ENCODE results near the gene ARHGAP40. TPM values are rescaled to one million over a fixed set of nuclear protein-coding genes. Genes with fewer than 3 reads are reported as not detected.

Gene ARHGAP40
- total and polyA plus RNA-seq, 2 experiments from 2014 or later, result not detected

- Histone ChIP-seq H3K9me3 (ENCODE audit: low read depth) (no peaks in the 10 kb centered on the region), H3K36me3 (peaks cover 49% of the 10 kb centered on the region), H3K4me1 (ENCODE audit: low read depth) (no peaks in the 10 kb centered on the region), H3K27me3 (no peaks in the 10 kb centered on the region), H3K27ac (no peak overlapping the region), H3K4me3 (no peak overlapping the region)
- no peak for DNase-seq (ENCODE audit: low read depth in 1 of 2, low spot score in 1 of 2)
- no peak for TF ChIP-seq CTCF (IDR thresholded peaks at IDR 0.05; ENCODE audit: low read depth, low read length)
Observed at GRCh38 chr20:38559764-38560163, 41.8 kb upstream of the ARHGAP40 start.

GRCh38 chr20:38563802-38564431 lies 37.7 kb upstream of the ARHGAP40 start:
- H3K36me3 ChIP-seq, result peaks cover 26% of the 10 kb centered on the region
- DNase-seq (ENCODE audit: low read depth in 1 of 2, low spot score in 1 of 2), result no peak
- H3K9me3 ChIP-seq (ENCODE audit: low read depth), result no peaks in the 10 kb centered on the region
- H3K27me3 ChIP-seq, result no peaks in the 10 kb centered on the region
- H3K4me3 ChIP-seq, result no peak overlapping the region
- TF ChIP-seq CTCF (IDR thresholded peaks at IDR 0.05; ENCODE audit: low read depth, low read length), result no peak
- peaks cover 7% of the 10 kb centered on the region for H3K4me1 ChIP-seq (ENCODE audit: low read depth)
- H3K27ac ChIP-seq, result no peak overlapping the region

DNA sequence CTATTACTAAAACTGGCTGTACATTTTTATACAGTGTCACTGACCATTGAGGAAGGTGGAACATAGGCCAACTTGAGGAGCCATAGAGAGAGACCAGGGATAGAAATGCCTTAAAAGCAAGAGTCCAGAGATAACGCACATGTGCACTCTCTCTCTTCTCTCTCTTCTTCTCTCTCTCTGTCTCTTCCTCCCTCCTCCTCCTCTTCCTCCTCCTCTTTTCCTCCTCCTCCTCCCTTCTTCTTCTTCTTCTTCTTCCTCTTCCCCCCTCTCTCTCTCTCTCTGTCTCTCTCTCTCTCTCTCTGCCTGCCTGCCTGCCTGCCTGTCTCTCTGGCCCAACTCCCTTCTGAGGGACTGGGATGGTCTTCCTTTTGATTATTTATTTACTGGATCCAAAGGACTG lies 36.9 kb upstream of the ARHGAP40 start:
- H3K36me3 ChIP-seq, result peaks cover 24% of the 10 kb centered on the region
- no peak for TF ChIP-seq CTCF (IDR thresholded peaks at IDR 0.05; ENCODE audit: low read depth, low read length)

DNA sequence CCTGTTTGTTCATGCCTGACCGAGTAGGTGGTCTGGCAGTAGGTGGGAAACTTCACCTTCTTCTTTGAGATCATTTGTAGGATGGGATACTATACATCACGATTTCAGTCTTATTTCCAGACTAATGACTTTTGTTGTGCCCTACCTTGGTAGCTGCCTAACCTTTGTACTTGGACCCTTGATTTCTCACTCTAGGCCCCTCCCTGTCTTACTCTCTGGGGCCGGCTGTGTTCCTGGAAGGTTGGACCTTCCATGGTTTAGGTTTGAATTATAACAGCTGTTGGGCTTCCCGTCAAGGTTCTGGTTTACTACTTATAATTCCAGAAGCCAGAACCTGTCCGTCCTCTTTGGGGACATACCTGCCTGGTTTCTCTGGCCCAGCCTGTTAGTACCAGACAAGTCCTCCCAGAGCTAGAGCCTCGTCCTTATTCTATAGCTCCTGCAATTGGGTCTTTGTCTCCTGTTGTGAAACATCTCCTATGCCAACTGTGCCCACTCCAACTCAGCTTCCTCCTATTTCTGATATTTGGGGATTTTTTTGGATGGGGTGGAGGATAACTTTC lies 35.5 kb upstream of the ARHGAP40 start:
- Histone ChIP-seq H3K27me3 (no peaks in the 10 kb centered on the region), H3K27ac (no peak overlapping the region), H3K36me3 (peaks cover 26% of the 10 kb centered on the region), H3K4me1 (ENCODE audit: low read depth) (peaks cover 7% of the 10 kb centered on the region), H3K4me3 (no peak overlapping the region), H3K9me3 (ENCODE audit: low read depth) (no peaks in the 10 kb centered on the region)
- no peak for DNase-seq (ENCODE audit: low read depth in 1 of 2, low spot score in 1 of 2)
- TF ChIP-seq CTCF (IDR thresholded peaks at IDR 0.05; ENCODE audit: low read depth, low read length), result no peak

More for the DNA sequence above, 36.9 kb upstream of the ARHGAP40 start:
- no peak for DNase-seq (ENCODE audit: low read depth in 1 of 2, low spot score in 1 of 2)
- Histone ChIP-seq H3K4me1 (ENCODE audit: low read depth) (peaks cover 7% of the 10 kb centered on the region), H3K4me3 (no peak overlapping the region), H3K27me3 (no peaks in the 10 kb centered on the region), H3K27ac (no peak overlapping the region), H3K9me3 (ENCODE audit: low read depth) (no peaks in the 10 kb centered on the region)

DNA sequence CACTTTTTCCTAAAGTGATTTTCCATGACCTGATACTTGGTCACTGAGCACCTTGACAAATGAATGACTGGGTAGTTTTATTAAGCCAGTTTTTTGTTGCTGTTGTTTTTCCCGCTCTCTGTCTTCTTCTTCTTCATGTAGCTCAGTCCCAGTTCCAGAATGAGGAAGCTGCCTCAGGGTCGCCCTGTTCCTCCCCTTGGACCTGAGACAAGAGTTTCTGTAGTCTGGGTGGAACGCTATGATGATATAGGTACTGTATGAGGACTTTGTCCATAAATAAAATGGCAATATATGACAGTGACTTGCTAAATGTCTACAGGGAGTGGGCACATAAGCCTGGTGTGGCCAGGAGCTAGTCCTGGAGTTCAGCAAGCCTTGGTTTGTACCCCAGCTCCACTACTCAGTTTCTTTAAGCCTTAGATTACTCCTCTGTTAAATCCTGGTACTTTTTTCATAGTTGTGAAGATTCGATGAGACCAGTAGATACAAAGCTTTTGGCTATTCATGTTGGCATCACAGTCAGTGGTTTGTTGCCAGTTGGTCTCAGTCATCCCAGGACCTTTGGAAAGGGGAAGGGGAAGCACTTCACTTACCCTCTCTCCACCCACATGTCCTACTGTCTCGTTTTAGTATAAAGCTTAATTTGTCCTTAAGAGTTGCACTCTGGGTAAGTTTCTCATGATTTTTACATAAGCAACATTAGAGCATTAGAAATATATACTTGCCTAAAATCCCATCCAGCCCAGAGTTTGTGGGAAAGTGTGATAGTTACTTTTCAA lies 31.7 kb upstream of the ARHGAP40 start:
- no peaks in the 10 kb centered on the region for H3K27me3 ChIP-seq
- no peak for TF ChIP-seq CTCF (IDR thresholded peaks at IDR 0.05; ENCODE audit: low read depth, low read length)
- H3K9me3 ChIP-seq (ENCODE audit: low read depth), result no peaks in the 10 kb centered on the region
- peaks cover 36% of the 10 kb centered on the region for H3K36me3 ChIP-seq
- no peak overlapping the region for H3K27ac ChIP-seq
- no peak overlapping the region for H3K4me3 ChIP-seq
- H3K4me1 ChIP-seq (ENCODE audit: low read depth), result peaks cover 7% of the 10 kb centered on the region
- DNase-seq (ENCODE audit: low read depth in 1 of 2, low spot score in 1 of 2), result no peak
